ENCODE measurements around the gene N4BP2.
A peak's percentile ranks its signal among the peaks of the same experiment; 100 is the strongest.
"Not testable (repeated sequence)": the region's sequence is repeated elsewhere in the genome, so short reads cannot be mapped to it uniquely, and the experiment has no call there.

Gene N4BP2

DNA sequence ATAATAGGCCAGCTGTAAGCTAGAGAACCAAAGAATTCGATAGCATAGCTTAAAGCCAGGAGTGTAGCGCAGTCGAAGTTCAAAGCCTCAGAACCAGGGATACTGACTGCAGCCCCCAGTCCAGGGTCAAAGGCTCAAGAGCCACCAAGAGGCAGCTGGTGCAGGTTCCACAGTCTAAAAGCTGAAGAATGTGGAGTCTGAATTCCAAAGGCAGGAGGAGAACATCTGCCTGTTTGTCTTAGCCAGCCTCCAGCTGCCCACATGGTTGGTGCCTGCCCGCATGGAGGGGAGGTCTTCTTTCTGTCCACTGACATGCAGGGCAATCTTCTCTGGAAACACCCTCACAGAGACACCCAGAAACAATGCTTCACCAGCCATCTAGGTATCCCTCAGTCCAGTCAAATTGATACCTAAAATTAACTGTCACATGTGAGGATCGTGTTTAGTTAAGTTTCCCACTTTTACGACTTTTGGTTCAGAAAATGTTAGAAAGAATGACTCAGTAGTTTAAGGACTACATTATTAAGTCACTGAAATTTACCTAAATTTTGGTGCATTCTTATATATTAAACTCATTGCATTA lies 87.4 kb downstream of the N4BP2 start:
- Histone ChIP-seq H3K4me1 (ENCODE audit: low read depth, poor library complexity, severe bottlenecking) (no peaks in the 10 kb centered on the region), H4K20me1 (ENCODE audit: insufficient read depth) (no peaks in the 10 kb centered on the region), H2AFZ (ENCODE audit: low read depth) (no peak overlapping the region), H3K27me3 (ENCODE audit: insufficient read depth, low read depth) (no peaks in the 10 kb centered on the region), H3K4me3 (IDR thresholded peaks at IDR 0.05; ENCODE audit: insufficient read depth, low read depth, low read length) (no peak overlapping the region), H3K79me2 (ENCODE audit: insufficient read depth, low read depth) (no peaks in the 10 kb centered on the region), H3K36me3 (ENCODE audit: insufficient read depth) (no peaks in the 10 kb centered on the region), H3K4me2 (no peak overlapping the region), H3K9ac (no peak overlapping the region), H3K27ac (no peak overlapping the region)
- TF ChIP-seq, protein P1, sequence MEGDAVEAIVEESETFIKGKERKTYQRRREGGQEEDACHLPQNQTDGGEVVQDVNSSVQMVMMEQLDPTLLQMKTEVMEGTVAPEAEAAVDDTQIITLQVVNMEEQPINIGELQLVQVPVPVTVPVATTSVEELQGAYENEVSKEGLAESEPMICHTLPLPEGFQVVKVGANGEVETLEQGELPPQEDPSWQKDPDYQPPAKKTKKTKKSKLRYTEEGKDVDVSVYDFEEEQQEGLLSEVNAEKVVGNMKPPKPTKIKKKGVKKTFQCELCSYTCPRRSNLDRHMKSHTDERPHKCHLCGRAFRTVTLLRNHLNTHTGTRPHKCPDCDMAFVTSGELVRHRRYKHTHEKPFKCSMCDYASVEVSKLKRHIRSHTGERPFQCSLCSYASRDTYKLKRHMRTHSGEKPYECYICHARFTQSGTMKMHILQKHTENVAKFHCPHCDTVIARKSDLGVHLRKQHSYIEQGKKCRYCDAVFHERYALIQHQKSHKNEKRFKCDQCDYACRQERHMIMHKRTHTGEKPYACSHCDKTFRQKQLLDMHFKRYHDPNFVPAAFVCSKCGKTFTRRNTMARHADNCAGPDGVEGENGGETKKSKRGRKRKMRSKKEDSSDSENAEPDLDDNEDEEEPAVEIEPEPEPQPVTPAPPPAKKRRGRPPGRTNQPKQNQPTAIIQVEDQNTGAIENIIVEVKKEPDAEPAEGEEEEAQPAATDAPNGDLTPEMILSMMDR (conservative IDR thresholded peaks at IDR 0.05; ENCODE audit: low read depth, low read length) = no peak

DNA sequence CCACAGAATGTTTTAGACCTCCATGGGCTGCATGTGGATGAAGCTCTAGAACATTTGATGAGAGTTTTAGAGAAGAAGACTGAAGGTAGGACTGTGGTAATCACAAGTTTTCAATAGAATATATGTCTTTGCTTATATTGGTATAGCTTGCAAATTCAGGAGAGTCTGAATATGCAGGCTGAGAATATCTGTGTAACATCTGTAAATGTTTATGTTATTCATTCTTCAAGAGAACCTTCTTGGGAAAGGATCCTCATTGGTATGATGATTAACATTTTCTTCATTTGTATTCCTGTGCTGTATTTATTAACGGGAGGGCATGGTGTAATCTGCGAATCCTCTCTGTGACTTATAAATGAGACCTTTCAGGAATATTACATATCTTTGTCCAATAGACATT lies 88.1 kb downstream of the N4BP2 start:
- Histone ChIP-seq H3K9ac (no peak overlapping the region), H3K4me3 (IDR thresholded peaks at IDR 0.05; ENCODE audit: insufficient read depth, low read depth, low read length) (no peak overlapping the region), H2AFZ (ENCODE audit: low read depth) (no peak overlapping the region), H3K27me3 (ENCODE audit: insufficient read depth, low read depth) (no peaks in the 10 kb centered on the region), H3K4me2 (no peak overlapping the region), H3K27ac (no peak overlapping the region), H3K79me2 (ENCODE audit: insufficient read depth, low read depth) (no peaks in the 10 kb centered on the region), H3K36me3 (ENCODE audit: insufficient read depth) (no peaks in the 10 kb centered on the region), H4K20me1 (ENCODE audit: insufficient read depth) (no peaks in the 10 kb centered on the region), H3K4me1 (ENCODE audit: low read depth, poor library complexity, severe bottlenecking) (no peaks in the 10 kb centered on the region)
- TF ChIP-seq, protein P1 (conservative IDR thresholded peaks at IDR 0.05; ENCODE audit: low read depth, low read length) = no peak

DNA sequence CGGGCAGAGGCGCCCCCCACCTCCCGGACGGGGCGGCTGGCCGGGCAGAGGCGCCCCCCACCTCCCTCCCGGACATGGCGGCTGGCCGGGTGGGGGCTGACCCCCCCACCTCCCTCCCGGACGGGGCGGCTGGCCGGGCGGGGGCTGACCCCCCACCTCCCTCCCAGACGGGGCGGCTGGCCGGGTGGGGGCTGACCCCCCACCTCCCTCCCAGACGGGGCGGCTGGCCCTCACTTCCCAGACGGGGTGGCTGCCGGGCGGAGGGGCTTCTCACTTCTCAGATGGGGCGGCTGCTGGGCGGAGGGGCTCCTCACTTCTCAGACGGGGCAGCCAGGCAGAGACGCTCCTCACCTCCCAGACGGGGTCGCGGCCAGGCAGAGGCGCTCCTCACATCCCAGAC lies 90.8 kb downstream of the N4BP2 start:
- H4K20me1 ChIP-seq (ENCODE audit: insufficient read depth); H3K36me3 ChIP-seq (ENCODE audit: insufficient read depth); H3K27me3 ChIP-seq (ENCODE audit: insufficient read depth, low read depth); H3K4me1 ChIP-seq (ENCODE audit: low read depth, poor library complexity, severe bottlenecking); H3K4me3 ChIP-seq (IDR thresholded peaks at IDR 0.05; ENCODE audit: insufficient read depth, low read depth, low read length); H2AFZ ChIP-seq (ENCODE audit: low read depth); H3K4me2 ChIP-seq; H3K9ac ChIP-seq; H3K27ac ChIP-seq; H3K79me2 ChIP-seq (ENCODE audit: insufficient read depth, low read depth): not testable (repeated sequence)

DNA sequence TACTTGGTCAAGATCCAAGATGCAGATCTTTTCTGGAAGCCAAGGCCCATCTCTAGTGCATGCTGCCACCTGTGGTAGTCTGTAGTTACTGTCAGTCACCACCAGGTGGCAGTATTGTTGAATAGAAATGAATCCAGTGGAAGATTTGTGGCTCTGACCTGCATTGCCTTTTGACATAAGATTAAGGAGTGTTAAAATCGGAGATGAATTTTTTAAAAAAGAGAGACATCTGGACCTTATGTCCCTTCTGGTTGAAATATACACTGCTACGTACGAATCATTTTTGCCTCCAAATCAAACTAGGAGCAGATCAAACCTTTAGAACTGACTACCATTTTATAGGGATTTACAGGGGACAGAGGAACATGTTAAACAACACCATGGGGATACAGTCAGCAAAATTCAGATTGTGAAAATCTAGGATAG lies 93.3 kb downstream of the N4BP2 start:
- H3K36me3 ChIP-seq (ENCODE audit: insufficient read depth) = no peaks in the 10 kb centered on the region

DNA sequence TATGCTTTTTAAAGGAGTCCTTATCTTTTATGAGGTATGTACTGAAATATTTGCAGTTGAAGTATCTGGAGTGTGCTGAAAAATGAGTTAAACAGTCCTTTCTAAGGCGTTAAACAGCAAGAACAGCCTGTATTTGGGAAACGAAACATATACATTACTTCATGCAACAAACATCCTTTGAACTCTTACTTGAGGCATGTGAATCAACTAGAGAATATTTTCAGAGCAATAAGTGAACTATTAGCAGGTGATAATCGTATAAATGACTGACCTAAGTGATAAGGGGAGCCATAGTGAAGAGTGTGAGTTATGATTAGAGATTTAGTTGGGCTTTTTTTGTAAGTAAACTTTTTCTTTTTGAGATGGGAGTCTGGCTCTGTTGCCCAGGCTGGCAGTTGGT lies 94.3 kb downstream of the N4BP2 start:
- Histone ChIP-seq H3K9ac (no peak overlapping the region), H3K4me2 (no peak overlapping the region), H3K79me2 (ENCODE audit: insufficient read depth, low read depth) (no peaks in the 10 kb centered on the region), H3K27ac (no peak overlapping the region), H4K20me1 (ENCODE audit: insufficient read depth) (no peaks in the 10 kb centered on the region), H3K27me3 (ENCODE audit: insufficient read depth, low read depth) (no peaks in the 10 kb centered on the region), H3K4me1 (ENCODE audit: low read depth, poor library complexity, severe bottlenecking) (no peaks in the 10 kb centered on the region), H3K4me3 (IDR thresholded peaks at IDR 0.05; ENCODE audit: insufficient read depth, low read depth, low read length) (no peak overlapping the region), H3K36me3 (ENCODE audit: insufficient read depth) (no peaks in the 10 kb centered on the region), H2AFZ (ENCODE audit: low read depth) (no peak overlapping the region)
- TF ChIP-seq, protein P1 (conservative IDR thresholded peaks at IDR 0.05; ENCODE audit: low read depth, low read length) = no peak

More for the DNA sequence above, 93.3 kb downstream of the N4BP2 start:
- H3K9ac ChIP-seq = no peak overlapping the region
- TF ChIP-seq, protein P1 (conservative IDR thresholded peaks at IDR 0.05; ENCODE audit: low read depth, low read length) = peak; percentile 76
- no peaks in the 10 kb centered on the region for H4K20me1 ChIP-seq (ENCODE audit: insufficient read depth)
- no peaks in the 10 kb centered on the region for H3K4me1 ChIP-seq (ENCODE audit: low read depth, poor library complexity, severe bottlenecking)
- no peak overlapping the region for H3K4me2 ChIP-seq
- no peak overlapping the region for H3K4me3 ChIP-seq (IDR thresholded peaks at IDR 0.05; ENCODE audit: insufficient read depth, low read depth, low read length)
- H2AFZ ChIP-seq (ENCODE audit: low read depth) = no peak overlapping the region
- H3K27ac ChIP-seq = no peak overlapping the region
- H3K79me2 ChIP-seq (ENCODE audit: insufficient read depth, low read depth) = no peaks in the 10 kb centered on the region
- no peaks in the 10 kb centered on the region for H3K27me3 ChIP-seq (ENCODE audit: insufficient read depth, low read depth)

Measured in KMS-11 (cell line).